Mesenchymal stem cell (in vitro differentiated cells and primary cell): ENCODE results near the gene MTHFD2L.

Source experiments
- DNase-seq: peaks from one replicate; pipeline ENCODE4 v3.0.0-alpha.2; 2013
- H2AFZ ChIP-seq: one replicate; pipeline ENCODE4 v1.6.1; 2013; ENCODE audit warnings: low read depth, mild to moderate bottlenecking, control low read depth, inconsistent platforms, low read length, moderate library complexity
- H2AK5ac ChIP-seq: 2 replicates; pipeline ENCODE4 v1.6.1; 2013; ENCODE audit warnings: low read length, moderate library complexity, mild to moderate bottlenecking, inconsistent platforms; ENCODE audit not compliant: severe bottlenecking
- H2BK120ac ChIP-seq: one replicate; pipeline ENCODE4 v1.6.1; 2013; ENCODE audit warnings: low read depth, mild to moderate bottlenecking, inconsistent platforms, low read length, moderate library complexity
- H2BK12ac ChIP-seq, 2 experiments: one replicate each; pipeline ENCODE4 v1.6.1; 2013; ENCODE audit warnings: inconsistent platforms in 2 of 2, low read length in 2 of 2, mild to moderate bottlenecking in 2 of 2, moderate library complexity in 2 of 2, control low read depth in 1 of 2
- H2BK15ac ChIP-seq: one replicate; pipeline ENCODE4 v1.6.1; 2013; ENCODE audit warnings: mild to moderate bottlenecking, low read depth, inconsistent platforms; ENCODE audit not compliant: poor library complexity, severe bottlenecking
- H2BK5ac ChIP-seq: 2 replicates; pipeline ENCODE4 v1.6.1; 2013; ENCODE audit warnings: low read depth, mild to moderate bottlenecking, low read length, control low read depth, inconsistent platforms; ENCODE audit not compliant: poor library complexity, severe bottlenecking
- H3K14ac ChIP-seq, 2 experiments: one replicate each; pipeline ENCODE4 v1.6.1; 2013; ENCODE audit warnings: inconsistent platforms in 2 of 2, low read length in 2 of 2, control low read depth in 1 of 2, mild to moderate bottlenecking in 1 of 2, moderate library complexity in 1 of 2
- H3K18ac ChIP-seq, 2 experiments: one replicate each; pipeline ENCODE4 v1.6.1; 2013; ENCODE audit warnings: inconsistent platforms in 2 of 2, low read length in 2 of 2, control low read depth in 1 of 2, low read depth in 1 of 2, mild to moderate bottlenecking in 1 of 2
- H3K23ac ChIP-seq, 2 experiments: one replicate each; pipeline ENCODE4 v1.6.1; 2013; ENCODE audit warnings: inconsistent platforms in 2 of 2, low read length in 2 of 2, mild to moderate bottlenecking in 2 of 2, moderate library complexity in 2 of 2, control low read depth in 1 of 2
- H3K27ac ChIP-seq: 2 replicates; pipeline ENCODE4 v1.5.1; 2013; ENCODE audit warnings: mild to moderate bottlenecking, moderate library complexity, low read length, control low read depth, inconsistent platforms; ENCODE audit not compliant: poor library complexity, severe bottlenecking
- H3K27me3 ChIP-seq, 2 experiments: 2 replicates each; pipeline versions ENCODE4 v1.6.1 to v1.7.0; 2013; ENCODE audit warnings: low read length in 2 of 2, mild to moderate bottlenecking in 2 of 2, moderate library complexity in 2 of 2, control low read depth in 1 of 2, inconsistent platforms in 1 of 2; ENCODE audit not compliant: control insufficient read depth in 1 of 2, insufficient read depth in 1 of 2
- H3K36me3 ChIP-seq, 2 experiments: 2 replicates each; pipeline versions ENCODE4 v1.6.1 to v1.7.0; 2013; ENCODE audit warnings: low read length in 2 of 2, control low read depth in 1 of 2, inconsistent platforms in 1 of 2, low read depth in 1 of 2, mild to moderate bottlenecking in 1 of 2; ENCODE audit not compliant: insufficient read depth in 2 of 2, control insufficient read depth in 1 of 2
- H3K4ac ChIP-seq, 2 experiments: one replicate each; pipeline ENCODE4 v1.6.1; 2013; ENCODE audit warnings: inconsistent platforms in 2 of 2, low read length in 2 of 2, mild to moderate bottlenecking in 2 of 2, moderate library complexity in 2 of 2, control low read depth in 1 of 2, low read depth in 1 of 2
- H3K4me1 ChIP-seq: 2 replicates; pipeline ENCODE4 v1.6.1; 2013; ENCODE audit warnings: low read depth, low read length, control low read depth; ENCODE audit not compliant: control insufficient read depth, insufficient read depth
- H3K4me2 ChIP-seq: 2 replicates; pipeline ENCODE4 v1.6.1; 2013; ENCODE audit warnings: low read length, mild to moderate bottlenecking, inconsistent platforms; ENCODE audit not compliant: poor library complexity, severe bottlenecking
- H3K4me3 ChIP-seq, 2 experiments: 2 replicates each; pipeline versions ENCODE4 v1.5.1 to v1.7.0; 2013; ENCODE audit warnings: low read length in 2 of 2, mild to moderate bottlenecking in 2 of 2, control low read depth in 1 of 2, low read depth in 1 of 2; ENCODE audit not compliant: insufficient read depth in 1 of 2
- H3K79me1 ChIP-seq: replicated peaks from 2 replicates; pipeline ENCODE4 v1.6.1; 2013; ENCODE audit warnings: mild to moderate bottlenecking, control low read depth, low read length, inconsistent platforms; ENCODE audit not compliant: poor library complexity, severe bottlenecking
- H3K9ac ChIP-seq: 2 replicates; pipeline ENCODE4 v1.7.0; 2013; ENCODE audit warnings: mild to moderate bottlenecking, low read length, moderate library complexity
- H3K9me3 ChIP-seq: 2 replicates; pipeline ENCODE4 v1.7.0; 2013; ENCODE audit warnings: mild to moderate bottlenecking, low read length; ENCODE audit not compliant: control insufficient read depth
- H4K8ac ChIP-seq: one replicate; pipeline ENCODE4 v1.6.1; 2013; ENCODE audit warnings: inconsistent platforms, mild to moderate bottlenecking, low read length, moderate library complexity
- H4K91ac ChIP-seq: one replicate; pipeline ENCODE4 v1.6.1; 2013; ENCODE audit warnings: mild to moderate bottlenecking, low read length, inconsistent platforms
- WGBS: methylation state at CpG from one replicate; pipeline ENCODE4 v1.1.7; 2013; ENCODE audit warnings: mixed read lengths; 5-methylcytosine and 5-hydroxymethylcytosine counted together

The MTHFD2L gene

GRCh38 chr4:74109870-74110605, 47.9 kb upstream of the MTHFD2L start:
- H3K23ac ChIP-seq = no peak overlapping the region
- H3K4ac ChIP-seq = peak overlapping the region in 1 of 2 experiments; percentile 54
- H3K18ac ChIP-seq = peak overlapping the region; percentile 46 to 90
- peak overlapping the region; percentile 5 for H2AK5ac ChIP-seq
- H3K36me3 ChIP-seq = no peaks in the 10 kb centered on the region
- H3K4me2 ChIP-seq = peak overlapping the region; percentile 11
- whole genome bisulfite sequencing = 21% methylated on average over 4 of the region's 6 CpGs
- H3K9me3 ChIP-seq = no peaks in the 10 kb centered on the region
- no peaks in the 10 kb centered on the region for H3K79me1 ChIP-seq
- peak; percentile 88 for DNase-seq
- no peaks in the 10 kb centered on the region for H3K27me3 ChIP-seq
- H2BK5ac ChIP-seq = peak overlapping the region; percentile 77
- peaks cover 6% of the 10 kb centered on the region for H3K4me1 ChIP-seq
- H3K9ac ChIP-seq = peak overlapping the region; percentile 85
- no peak overlapping the region for H3K14ac ChIP-seq
- peak overlapping the region; percentile 27 for H4K8ac ChIP-seq
- peak overlapping the region in 1 of 2 experiments; percentile 29 for H3K4me3 ChIP-seq
- no peak overlapping the region for H2BK15ac ChIP-seq
- no peak overlapping the region for H2AFZ ChIP-seq
- peak overlapping the region; percentile 65 to 69 for H2BK12ac ChIP-seq
- H3K27ac ChIP-seq = peak overlapping the region; percentile 100
- no peak overlapping the region for H4K91ac ChIP-seq
- H2BK120ac ChIP-seq = peak overlapping the region; percentile 82

DNA sequence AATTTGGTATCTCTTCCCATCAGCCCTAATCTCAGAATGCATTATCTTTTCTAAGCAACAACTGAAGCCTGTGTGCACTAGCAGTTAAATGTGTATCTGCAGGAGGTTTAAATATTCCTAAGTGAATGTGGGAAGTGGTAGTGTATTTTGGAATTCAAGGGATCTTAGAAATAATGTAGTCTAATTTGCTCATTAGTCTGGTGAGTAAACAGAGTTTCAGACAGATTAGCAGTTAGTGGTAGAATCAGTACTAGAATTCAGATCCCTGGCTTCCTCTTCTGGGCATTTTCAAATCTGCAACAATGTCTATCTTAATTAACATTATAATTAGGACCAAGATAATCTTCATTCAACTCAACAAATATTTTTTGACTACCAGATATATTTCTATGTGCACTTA, 47.2 kb upstream of the MTHFD2L start:
- Histone ChIP-seq H4K91ac (no peak overlapping the region), H3K4me1 (peaks cover 6% of the 10 kb centered on the region), H3K4ac (no peak overlapping the region)

DNA sequence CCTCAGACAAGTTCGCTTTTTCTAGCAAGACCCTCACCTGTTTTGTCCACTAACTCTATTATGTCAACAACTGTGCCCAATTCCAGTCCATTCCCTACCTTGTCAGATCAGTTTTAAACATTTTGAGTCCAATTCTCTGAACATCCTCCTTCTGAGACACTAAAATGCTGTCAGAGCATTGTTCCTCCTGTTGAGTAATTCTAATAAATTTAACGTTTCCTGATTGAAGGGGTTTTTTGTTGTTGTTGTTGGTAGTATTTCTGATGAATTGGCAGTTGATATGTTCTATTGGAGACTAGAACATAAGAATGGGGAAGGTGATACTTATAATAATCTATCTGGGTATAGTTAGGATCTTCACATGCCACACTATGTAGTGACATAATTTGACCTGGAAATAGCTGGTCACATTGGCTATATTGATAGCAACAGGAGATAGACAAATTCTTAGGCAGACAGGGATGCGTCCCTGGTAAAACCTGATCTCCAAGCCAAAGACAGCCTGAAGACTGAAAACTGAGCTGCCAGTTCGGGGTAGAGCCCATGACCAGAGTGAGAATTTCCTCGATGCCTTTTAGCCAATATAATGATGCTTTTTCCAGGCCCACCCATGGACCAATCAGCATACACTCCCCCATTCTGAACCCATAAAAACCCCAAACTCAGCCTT, 46.5 kb upstream of the MTHFD2L start:
- DNase-seq = no peak
- Histone ChIP-seq H4K8ac (peak overlapping the region; percentile 27), H4K91ac (peak overlapping the region; percentile 54), H3K9ac (peak overlapping the region; percentile 85), H2AFZ (no peak overlapping the region), H2AK5ac (peak overlapping the region; percentile 93), H3K9me3 (no peaks in the 10 kb centered on the region), H2BK15ac (no peak overlapping the region), H3K23ac (no peak overlapping the region), H3K4me3 (peak overlapping the region in 1 of 2 experiments; percentile 31), H3K27me3 (no peaks in the 10 kb centered on the region), H3K36me3 (no peaks in the 10 kb centered on the region), H3K4me2 (no peak overlapping the region), H3K79me1 (no peaks in the 10 kb centered on the region), H3K4me1 (peaks cover 6% of the 10 kb centered on the region), H2BK5ac (no peak overlapping the region), H2BK120ac (peak overlapping the region; percentile 22), H3K14ac (no peak overlapping the region), H2BK12ac (peak overlapping the region; percentile 49 to 94), H3K4ac (peak overlapping the region; percentile 54 to 55), H3K27ac (peak overlapping the region; percentile 66), H3K18ac (peak overlapping the region; percentile 76 to 90)
- 90% methylated on average over 5 of the region's 5 CpGs for WGBS

More for the DNA sequence above, 47.2 kb upstream of the MTHFD2L start:
- H2AFZ ChIP-seq = no peak overlapping the region
- H4K8ac ChIP-seq = no peak overlapping the region
- H3K18ac ChIP-seq = no peak overlapping the region
- H2BK15ac ChIP-seq = no peak overlapping the region
- H3K14ac ChIP-seq = no peak overlapping the region
- no peak overlapping the region for H3K23ac ChIP-seq
- no peaks in the 10 kb centered on the region for H3K79me1 ChIP-seq
- H2BK5ac ChIP-seq = no peak overlapping the region
- H2AK5ac ChIP-seq = no peak overlapping the region
- no peak overlapping the region for H3K4me2 ChIP-seq
- no peak for DNase-seq
- no peaks in the 10 kb centered on the region for H3K9me3 ChIP-seq
- H2BK120ac ChIP-seq = no peak overlapping the region
- no peak overlapping the region for H2BK12ac ChIP-seq
- no peaks in the 10 kb centered on the region for H3K27me3 ChIP-seq
- peak overlapping the region in 1 of 2 experiments; percentile 13 for H3K4me3 ChIP-seq
- H3K9ac ChIP-seq = peak overlapping the region; percentile 85
- no peaks in the 10 kb centered on the region for H3K36me3 ChIP-seq
- peak overlapping the region; percentile 100 for H3K27ac ChIP-seq

- Histone ChIP-seq H3K27ac (peak overlapping the region; percentile 17), H4K91ac (peak overlapping the region; percentile 70), H3K23ac (no peak overlapping the region), H3K4me2 (no peak overlapping the region), H2BK120ac (peak overlapping the region; percentile 22), H4K8ac (peak overlapping the region; percentile 54), H2BK12ac (peak overlapping the region; percentile 32 to 60), H2AK5ac (peak overlapping the region; percentile 43), H3K36me3 (no peaks in the 10 kb centered on the region), H2AFZ (no peak overlapping the region), H2BK5ac (no peak overlapping the region), H3K4ac (peak overlapping the region; percentile 55 to 77), H3K9me3 (no peaks in the 10 kb centered on the region), H3K9ac (peak overlapping the region; percentile 85), H2BK15ac (no peak overlapping the region), H3K79me1 (no peaks in the 10 kb centered on the region), H3K4me3 (peak overlapping the region in 1 of 2 experiments; percentile 31), H3K27me3 (no peaks in the 10 kb centered on the region), H3K4me1 (peaks cover 6% of the 10 kb centered on the region), H3K18ac (peak overlapping the region; percentile 76 to 90), H3K14ac (no peak overlapping the region)
- DNase-seq = peak; percentile 90
- 38% methylated on average over 5 of the region's 5 CpGs for WGBS
Measured at GRCh38 chr4:74111990-74112389, 45.9 kb upstream of the MTHFD2L start.
